ENCODE results near the gene ADARB2. TPM values are rescaled to one million over a fixed set of nuclear protein-coding genes. Genes with fewer than 3 reads are reported as not detected.

The ADARB2 gene
- total and polyA plus RNA-seq, 2 experiments from 2014 or later, result not detected

DNA sequence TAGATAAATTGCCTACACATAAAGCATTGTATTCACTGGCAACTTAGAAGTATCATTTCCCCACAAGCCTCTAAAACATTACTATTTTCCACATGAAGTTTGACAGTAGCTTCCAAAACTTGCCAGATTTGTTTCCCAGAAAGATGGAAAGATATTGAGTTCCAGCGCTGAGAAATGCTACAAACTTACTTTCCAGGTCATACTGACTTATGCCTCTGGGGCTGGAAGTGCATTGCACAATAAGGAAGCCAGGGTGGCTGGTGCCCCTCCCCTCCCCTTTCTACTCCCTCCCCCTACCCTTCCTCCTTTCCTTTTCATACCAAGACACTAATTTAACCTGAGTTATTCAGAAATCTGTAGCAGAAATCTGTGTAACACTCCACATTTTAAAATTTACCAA is 468.5 kb downstream of the ADARB2 start:
- Histone ChIP-seq H3K27me3 (replicated peaks; ENCODE audit: insufficient read depth) (no peaks in the 10 kb centered on the region), H3F3A (ENCODE audit: insufficient read depth) (no peaks in the 10 kb centered on the region), H3K79me2 (ENCODE audit: insufficient read depth) (no peaks in the 10 kb centered on the region), H2AFZ (no peak overlapping the region), H3K9me2 (ENCODE audit: insufficient read depth) (no peaks in the 10 kb centered on the region), H3K4me2 (ENCODE audit: unreplicated experiment) (no peak overlapping the region), H3K36me3 (ENCODE audit: low read depth) (no peaks in the 10 kb centered on the region), H3K27ac (no peak overlapping the region), H3K9me3 (ENCODE audit: low read depth) (no peaks in the 10 kb centered on the region), H3K9ac (no peak overlapping the region), H3K4me3 (no peak overlapping the region), H4K20me1 (ENCODE audit: insufficient read depth) (no peaks in the 10 kb centered on the region), H3K4me1 (ENCODE audit: insufficient read depth) (no peaks in the 10 kb centered on the region)
- TF ChIP-seq EZH2 (IDR thresholded peaks at IDR 0.05; ENCODE audit: insufficient read depth, poor library complexity, severe bottlenecking) (no peak), EZH2phosphoT487 (IDR thresholded peaks at IDR 0.05; ENCODE audit: insufficient read depth, low read depth) (no peak)
- in situ Hi-C loops (cut with MboI), result no loop called here
- WGBS, 2 experiments (ENCODE audit: low coverage in 1 of 2, low lambda C conversion rate in 2 of 2, missing lambda C conversion rate in 2 of 2), result 6 to 8% methylated on average over 1 of the region's 1 CpG
- DNase-seq, result no peak

DNA sequence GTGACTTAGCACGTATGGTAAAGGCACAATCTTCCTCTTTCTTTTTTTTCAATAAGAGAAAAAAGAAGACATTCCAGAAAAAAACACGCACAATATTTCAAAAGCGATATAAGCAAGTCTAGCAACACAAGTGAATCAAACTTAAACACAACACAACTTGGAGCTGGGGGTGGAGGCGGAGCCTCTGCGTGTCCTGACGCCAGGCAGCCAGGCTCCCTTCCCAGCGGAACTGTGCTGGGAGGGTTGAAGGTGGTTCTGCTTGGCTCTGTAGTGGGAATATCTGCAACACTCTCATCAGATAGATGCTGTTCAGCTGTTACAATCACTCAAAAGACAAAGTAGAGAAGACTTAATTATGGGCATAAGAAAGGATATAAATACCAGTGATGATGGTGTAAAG is 469.8 kb downstream of the ADARB2 start:
- H3K36me3 ChIP-seq (ENCODE audit: low read depth), result no peaks in the 10 kb centered on the region
- TF ChIP-seq EZH2phosphoT487 (IDR thresholded peaks at IDR 0.05; ENCODE audit: insufficient read depth, low read depth) (no peak), EZH2 (IDR thresholded peaks at IDR 0.05; ENCODE audit: insufficient read depth, poor library complexity, severe bottlenecking) (no peak)
- no peak overlapping the region for H3K4me2 ChIP-seq (ENCODE audit: unreplicated experiment)
- 26 to 33% methylated on average over 7 of the region's 7 CpGs for WGBS, 2 experiments (ENCODE audit: low coverage in 1 of 2, low lambda C conversion rate in 2 of 2, missing lambda C conversion rate in 2 of 2)
- no peaks in the 10 kb centered on the region for H3K9me2 ChIP-seq (ENCODE audit: insufficient read depth)
- H3K79me2 ChIP-seq (ENCODE audit: insufficient read depth), result no peaks in the 10 kb centered on the region
- DNase-seq, result no peak
- H3K4me1 ChIP-seq (ENCODE audit: insufficient read depth), result no peaks in the 10 kb centered on the region
- no peaks in the 10 kb centered on the region for H4K20me1 ChIP-seq (ENCODE audit: insufficient read depth)
- in situ Hi-C loops (cut with MboI), result no loop called here
- no peaks in the 10 kb centered on the region for H3K9me3 ChIP-seq (ENCODE audit: low read depth)
- H3K27me3 ChIP-seq (replicated peaks; ENCODE audit: insufficient read depth), result no peaks in the 10 kb centered on the region
- no peaks in the 10 kb centered on the region for H3F3A ChIP-seq (ENCODE audit: insufficient read depth)
- H3K27ac ChIP-seq, result no peak overlapping the region
- no peak overlapping the region for H3K4me3 ChIP-seq
- no peak overlapping the region for H3K9ac ChIP-seq
- H2AFZ ChIP-seq, result no peak overlapping the region

- 26 to 32% methylated on average over 8 of the region's 8 CpGs for WGBS, 2 experiments (ENCODE audit: low coverage in 1 of 2, low lambda C conversion rate in 2 of 2, missing lambda C conversion rate in 2 of 2)
- no peaks in the 10 kb centered on the region for H3K4me1 ChIP-seq (ENCODE audit: insufficient read depth)
- in situ Hi-C loops (cut with MboI), result no loop called here
Measured at GRCh38 chr10:1267148-1267547, 470.2 kb downstream of the ADARB2 start.

GRCh38 chr10:1266033-1266802 is 471.1 kb downstream of the ADARB2 start:
- H3K4me2 ChIP-seq (ENCODE audit: unreplicated experiment), result no peak overlapping the region
- H4K20me1 ChIP-seq (ENCODE audit: insufficient read depth), result no peaks in the 10 kb centered on the region
- no peak overlapping the region for H3K4me3 ChIP-seq
- in situ Hi-C loops (cut with MboI), result no loop called here
- no peaks in the 10 kb centered on the region for H3K27me3 ChIP-seq (replicated peaks; ENCODE audit: insufficient read depth)
- H3F3A ChIP-seq (ENCODE audit: insufficient read depth), result no peaks in the 10 kb centered on the region
- H3K79me2 ChIP-seq (ENCODE audit: insufficient read depth), result no peaks in the 10 kb centered on the region
- 64 to 67% methylated on average over 22 to 36 of the region's 36 CpGs for WGBS, 2 experiments (ENCODE audit: low coverage in 1 of 2, low lambda C conversion rate in 2 of 2, missing lambda C conversion rate in 2 of 2)
- TF ChIP-seq EZH2phosphoT487 (IDR thresholded peaks at IDR 0.05; ENCODE audit: insufficient read depth, low read depth), result no peak
- no peaks in the 10 kb centered on the region for H3K9me2 ChIP-seq (ENCODE audit: insufficient read depth)
- H3K9me3 ChIP-seq (ENCODE audit: low read depth), result no peaks in the 10 kb centered on the region
- H2AFZ ChIP-seq, result no peak overlapping the region
- no peak overlapping the region for H3K27ac ChIP-seq
- no peaks in the 10 kb centered on the region for H3K4me1 ChIP-seq (ENCODE audit: insufficient read depth)
- DNase-seq, result no peak
- H3K9ac ChIP-seq, result no peak overlapping the region
- no peaks in the 10 kb centered on the region for H3K36me3 ChIP-seq (ENCODE audit: low read depth)

More at GRCh38 chr10:1267148-1267547, 470.2 kb downstream of the ADARB2 start:
- Histone ChIP-seq H3K9me3 (ENCODE audit: low read depth) (no peaks in the 10 kb centered on the region), H4K20me1 (ENCODE audit: insufficient read depth) (no peaks in the 10 kb centered on the region), H3F3A (ENCODE audit: insufficient read depth) (no peaks in the 10 kb centered on the region), H3K79me2 (ENCODE audit: insufficient read depth) (no peaks in the 10 kb centered on the region), H3K36me3 (ENCODE audit: low read depth) (no peaks in the 10 kb centered on the region), H3K27me3 (replicated peaks; ENCODE audit: insufficient read depth) (no peaks in the 10 kb centered on the region), H3K4me3 (no peak overlapping the region), H3K9me2 (ENCODE audit: insufficient read depth) (no peaks in the 10 kb centered on the region), H3K27ac (no peak overlapping the region), H3K4me2 (ENCODE audit: unreplicated experiment) (no peak overlapping the region), H2AFZ (no peak overlapping the region), H3K9ac (no peak overlapping the region)
- no peak for TF ChIP-seq EZH2 (IDR thresholded peaks at IDR 0.05; ENCODE audit: insufficient read depth, poor library complexity, severe bottlenecking)
- DNase-seq, result no peak
